Spleen (tissue), 13 donors: ENCODE data around the gene CALHM4. TPM values are rescaled to one million over a fixed set of nuclear protein-coding genes. Genes with fewer than 3 reads are reported as not detected.

Source experiments
- DNase-seq: peaks from one replicate; pipeline ENCODE4 v3.0.0-alpha.2; 2020
- H3K27ac ChIP-seq, 8 donors: fragments of 200-600 bp; sonication (generic) in 7 of 8; 1 replicate in 4 of 8; 2 replicates in 4 of 8; pipeline versions ENCODE4 v1.5.0 to v1.8.0; 2016 to 2021; ENCODE audit warnings: inconsistent platforms in 4 of 8, mild to moderate bottlenecking in 4 of 8, moderate library complexity in 1 of 8
- H3K27me3 ChIP-seq, 7 donors: fragments of 200-600 bp; sonication (generic) in 6 of 7; replicated peaks in 1 of 7; 1 replicate in 4 of 7; 2 replicates in 3 of 7; pipeline versions ENCODE4 v1.5.0 to v1.8.0; 2016 to 2021; ENCODE audit warnings: inconsistent platforms in 3 of 7, mild to moderate bottlenecking in 1 of 7
- H3K36me3 ChIP-seq, 6 donors: fragments of 200-600 bp; sonication (generic) in 5 of 6; 1 replicate in 4 of 6; 2 replicates in 2 of 6; pipeline versions ENCODE4 v1.5.0 to v1.8.0; 2016 to 2021; ENCODE audit warnings: inconsistent platforms in 2 of 6
- H3K4me1 ChIP-seq, 6 donors: fragments of 200-600 bp; sonication (generic) in 5 of 6; 1 replicate in 3 of 6; 2 replicates in 3 of 6; pipeline versions ENCODE4 v1.5.0 to v1.8.0; 2016 to 2021; ENCODE audit warnings: inconsistent platforms in 3 of 6
- H3K4me3 ChIP-seq, 8 donors: fragments of 200-600 bp; sonication (generic) in 7 of 8; 1 replicate in 4 of 8; 2 replicates in 4 of 8; pipeline versions ENCODE4 v1.5.0 to v1.8.0; 2016 to 2021; ENCODE audit warnings: inconsistent platforms in 4 of 8, mild to moderate bottlenecking in 4 of 8, moderate library complexity in 2 of 8
- H3K9me3 ChIP-seq, 8 donors: fragments of 200-600 bp; sonication (generic) in 7 of 8; 1 replicate in 4 of 8; 2 replicates in 4 of 8; pipeline versions ENCODE4 v1.5.0 to v1.8.0; 2016 to 2021; ENCODE audit warnings: inconsistent platforms in 4 of 8
- CTCF ChIP-seq, 11 experiments: fragments of 200-600 bp in 7 of 11; fragments of 450-650 bp in 4 of 11; sonication (generic) in 4 of 11; IDR thresholded peaks in 8 of 11; conservative IDR thresholded peaks in 3 of 11; 1 replicate in 7 of 11; 2 replicates in 4 of 11; pipeline versions ENCODE4 v1.4.0 to v1.8.0; 2016 to 2021; ENCODE audit warnings: antibody characterized with exemption in 11 of 11, inconsistent platforms in 4 of 11, mild to moderate bottlenecking in 1 of 11
- POLR2A ChIP-seq, 3 donors: fragments of 450-650 bp; IDR thresholded peaks; one replicate each; pipeline ENCODE4 v1.5.1; 2017; ENCODE audit warnings: antibody characterized with exemption in 3 of 3, mild to moderate bottlenecking in 1 of 3
- POLR2AphosphoS5 ChIP-seq, 3 donors: sonication (generic); formaldehyde crosslinking; IDR thresholded peaks; one replicate each; pipeline ENCODE4 v1.5.1; 2017; ENCODE audit warnings: antibody characterized with exemption in 3 of 3
- whole genome bisulfite sequencing, 5 donors: extraction: QIAGEN DNeasy Blood & Tissue Kit in 3 of 5; methylation state at CpG; one replicate each; pipeline versions ENCODE4 v1.1.5 to v1.1.7; 2013 to 2018; 5-methylcytosine and 5-hydroxymethylcytosine counted together
- intact Hi-C: fragments of 100-400 bp; cut with DNase I; formaldehyde crosslinking; loops from one replicate; pipeline ENCODE4 v1.15.0; 2023; ENCODE audit warnings: low total_unique reads
- long read RNA-seq, 2 donors: transcript quantifications; one replicate each; lab custom pipeline, GENCODE V29; 2026
- polyA plus RNA-seq, 3 donors: library from polyadenylated mRNA; stranded (reverse); fragments of 200-250 nt; gene quantifications; one replicate each; pipeline ENCODE4 v1.2.1, GENCODE V29; 2013
- total RNA-seq, 7 donors: library from RNA; depleted of rRNA in 3 of 7; stranded (reverse); fragments of >200 nt in 3 of 7; fragmentation: NEBNext Ultra II Directional in 4 of 7; extraction: Animal tissue kit (Norgen Biotek cat#: 25700) in 4 of 7; gene quantifications; one replicate each; pipeline versions ENCODE4 v1.1.0 to v1.2.1, GENCODE V29; 2016 to 2021
- donor health status: healthy with polysubstance abuse.
- donor health status: DM: no; HTN: no; CAD: no; lungs with moderate emphysema.
- donor health status: DM: no; HTN: no; CAD: no.
- donor health status: Bipolar disorder and iron deficiency.
- donor health status: healthy.
- donor health status: DM: no; HTN: no; CAD: no.
- donor health status: DM: yes; HTN: yes; CAD: no.

CALHM4 gene
- total RNA-seq (not detected), polyA plus RNA-seq (not detected)
- long read RNA-seq, donor 1 = 0 reads
- long read RNA-seq, donor 2 = 0 reads

- H3K9me3 ChIP-seq = no peaks in the 10 kb centered on the region
- no peak within 1 kb of the TSS for H3K27ac ChIP-seq
- no peaks in the 10 kb centered on the region for H3K36me3 ChIP-seq
- no peak for DNase-seq
- H3K4me3 ChIP-seq = no peak within 1 kb of the TSS
- no peaks in the 10 kb centered on the region for H3K27me3 ChIP-seq
- H3K4me1 ChIP-seq = no peaks in the 10 kb centered on the region
- intact Hi-C loops = no loop called here
- no peak for TF ChIP-seq POLR2AphosphoS5 (IDR thresholded peaks at IDR 0.05)
- TF ChIP-seq CTCF (IDR thresholded peaks at IDR 0.05 in 8 of 11, conservative IDR thresholded peaks at IDR 0.05 in 3 of 11) = no peak
- no peak for TF ChIP-seq POLR2A (IDR thresholded peaks at IDR 0.05)
Measured at GRCh38 chr6:116553451-116553850, at the start of gene CALHM4. CALHM4 (plus strand) TSS chr6:116553751; CDS start chr6:116553794, 43 bp downstream.

- intact Hi-C loops = no loop called here
- Histone ChIP-seq H3K27ac (no peak overlapping the region), H3K36me3 (no peaks in the 10 kb centered on the region), H3K27me3 (no peaks in the 10 kb centered on the region), H3K9me3 (peaks cover 0 to 20% (median 6%) of the 10 kb centered on the region in 8 donors), H3K4me1 (peaks cover 0 to 12% (median 0%) of the 10 kb centered on the region in 6 donors), H3K4me3 (no peak overlapping the region)
- WGBS, 5 donors = 82 to 96% (median 92%) methylated on average over 3 of the region's 3 CpGs
- TF ChIP-seq POLR2A (IDR thresholded peaks at IDR 0.05) (no peak), CTCF (IDR thresholded peaks at IDR 0.05 in 8 of 11, conservative IDR thresholded peaks at IDR 0.05 in 3 of 11) (no peak), POLR2AphosphoS5 (IDR thresholded peaks at IDR 0.05) (no peak)
- no peak for DNase-seq
Measured at GRCh38 chr6:116507324-116507723, 46.2 kb upstream of the CALHM4 start.

GRCh38 chr6:116508527-116508926 lies 45.0 kb upstream of the CALHM4 start:
- H3K27ac ChIP-seq = no peak overlapping the region
- H3K4me1 ChIP-seq = peaks cover 0 to 24% (median 8%) of the 10 kb centered on the region in 6 donors
- TF ChIP-seq POLR2A (IDR thresholded peaks at IDR 0.05) = no peak
- no peak for TF ChIP-seq CTCF (IDR thresholded peaks at IDR 0.05 in 8 of 11, conservative IDR thresholded peaks at IDR 0.05 in 3 of 11)
- TF ChIP-seq POLR2AphosphoS5 (IDR thresholded peaks at IDR 0.05) = no peak
- no peaks in the 10 kb centered on the region for H3K36me3 ChIP-seq
- no peak overlapping the region for H3K4me3 ChIP-seq
- intact Hi-C loops = no loop called here
- DNase-seq = no peak
- no peaks in the 10 kb centered on the region for H3K27me3 ChIP-seq
- H3K9me3 ChIP-seq = peaks cover 0 to 17% (median 3%) of the 10 kb centered on the region in 8 donors

- no peak for DNase-seq
- peak within 1 kb of the TSS; percentile 7 to 59 (median 26) for H3K4me3 ChIP-seq
- 49 to 72% (median 65%) methylated on average over 10 of the region's 10 CpGs for WGBS, 5 donors
- peaks cover 0 to 13% (median 0%) of the 10 kb centered on the region in 8 donors for H3K9me3 ChIP-seq
- H3K4me1 ChIP-seq = peaks cover 0 to 31% (median 12%) of the 10 kb centered on the region in 6 donors
- peak within 1 kb of the TSS; percentile 70 to 87 (median 84) for H3K27ac ChIP-seq
- intact Hi-C loops = no loop called here
- H3K36me3 ChIP-seq = peaks cover 0 to 7% (median 0%) of the 10 kb centered on the region in 6 donors
- TF ChIP-seq POLR2AphosphoS5 (IDR thresholded peaks at IDR 0.05) (peak in 1 of 3 donors; percentile 31), POLR2A (IDR thresholded peaks at IDR 0.05) (no peak), CTCF (IDR thresholded peaks at IDR 0.05 in 8 of 11, conservative IDR thresholded peaks at IDR 0.05 in 3 of 11) (peak in 10 of 11 experiments; percentile 18 to 67 (median 54))
- no peaks in the 10 kb centered on the region for H3K27me3 ChIP-seq
Measured at GRCh38 chr6:116511424-116512110, 42.0 kb upstream of the CALHM4 start, which contains the start of gene CALHM5. CALHM5 (plus strand) TSS chr6:116511639; CDS start chr6:116511697, 58 bp downstream.
